Psoas muscle (tissue), 8 donors: Measurements from ENCODE around the gene ZNF277. TPM values are rescaled to one million over a fixed set of nuclear protein-coding genes. Genes with fewer than 3 reads are reported as not detected.

Experiments
- ATAC-seq, 4 donors: fragments of 200-7000 bp; cut with Tn5 transposase; one replicate each; pipeline ENCODE4 v1.9.1; 2020; ENCODE audit warnings: moderate library complexity in 3 of 4, mild to moderate bottlenecking in 2 of 4
- DNase-seq, 2 donors: peaks; one replicate each; pipeline ENCODE4 v3.0.0-alpha.2; 2020
- H3K27ac ChIP-seq: fragments of 200-600 bp; one replicate; pipeline ENCODE4 v1.8.0; 2022
- H3K27me3 ChIP-seq, 3 donors: fragments of 200-600 bp in 1 of 3; one replicate each; pipeline versions ENCODE4 v1.6.1 to v1.8.0; 2013 to 2022; ENCODE audit warnings: low read length in 2 of 3, mild to moderate bottlenecking in 2 of 3, moderate library complexity in 1 of 3; ENCODE audit not compliant: insufficient read depth in 3 of 3
- H3K36me3 ChIP-seq, 2 donors: fragments of 200-600 bp in 1 of 2; one replicate each; pipeline versions ENCODE4 v1.6.1 to v1.8.0; 2013 to 2022; ENCODE audit warnings: low read depth in 1 of 2, mild to moderate bottlenecking in 1 of 2, moderate library complexity in 1 of 2; ENCODE audit not compliant: insufficient read depth in 1 of 2
- H3K4me1 ChIP-seq: fragments of 200-600 bp; one replicate; pipeline ENCODE4 v1.8.0; 2022
- H3K4me3 ChIP-seq: fragments of 200-600 bp; one replicate; pipeline ENCODE4 v1.8.0; 2022; ENCODE audit warnings: mild to moderate bottlenecking
- H3K9me3 ChIP-seq: fragments of 200-600 bp; one replicate; pipeline ENCODE4 v1.8.0; 2022
- CTCF ChIP-seq: fragments of 200-600 bp; IDR thresholded peaks from one replicate; pipeline ENCODE4 v1.8.0; 2022; ENCODE audit warnings: antibody characterized with exemption
- WGBS, 3 donors: extraction: QIAGEN DNeasy Blood & Tissue Kit; methylation state at CpG; one replicate each; pipeline versions ENCODE4 v1.1.6 to v1.1.7; 2013; 5-methylcytosine and 5-hydroxymethylcytosine counted together
- intact Hi-C, 2 donors: fragments of 100-400 bp; cut with DNase I; formaldehyde crosslinking; loops; one replicate each; pipeline versions ENCODE4 v1.11.0 to v1.14.2; 2022
- polyA plus RNA-seq, 3 donors: library from polyadenylated mRNA; stranded (reverse); fragments of 200-250 nt; gene quantifications; one replicate each; pipeline ENCODE4 v1.2.3, GENCODE V29; 2013
- total RNA-seq, 4 donors: library from RNA; stranded (reverse); fragmentation: NEBNext Ultra II Directional in 2 of 4; extraction: Animal tissue kit (Norgen Biotek cat#: 25700) in 2 of 4; gene quantifications; one replicate each; pipeline versions ENCODE4 v1.2.1 to v1.2.4, GENCODE V29; 2021 to 2023
- donor health status: healthy with polysubstance abuse.
- donor health status: DM: no; HTN: no; CAD: no; lungs with moderate emphysema.
- donor health status: Bipolar disorder and iron deficiency.
- donor health status: healthy.
- donor health status: DM: yes; HTN: yes; CAD: no.
- donor health status: DM: no; HTN: no; CAD: no.
- donor health status: DM: no; HTN: no; CAD: no.
- donor health status: DM: yes; HTN: yes; CAD: no.

ZNF277 gene
- total and polyA plus RNA-seq, 7 donors = 6.9 to 16.7 (median 11.6) TPM

DNA sequence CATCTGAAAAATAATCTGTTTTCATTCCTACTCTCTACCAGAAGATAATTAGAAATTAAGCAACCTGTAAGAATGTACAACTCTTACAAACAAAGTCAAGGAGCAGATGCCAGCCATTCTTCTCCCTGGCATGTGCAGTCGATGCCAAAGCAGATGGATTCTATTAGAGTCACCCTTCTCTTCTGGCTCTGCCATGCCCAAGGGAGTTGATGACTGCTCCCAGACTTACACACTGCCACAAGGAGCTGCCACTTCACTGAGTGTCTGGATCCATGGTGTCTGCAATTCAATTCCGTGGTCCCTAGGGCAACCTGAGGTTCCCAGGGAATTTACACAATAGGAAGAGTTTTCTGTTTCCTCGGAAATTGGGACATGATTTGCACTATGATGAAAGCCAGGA, 154.7 kb downstream of the ZNF277 start:
- Histone ChIP-seq H3K9me3 (peaks cover 9% of the 10 kb centered on the region), H3K27me3 (no peaks in the 10 kb centered on the region), H3K4me1 (peaks cover 5% of the 10 kb centered on the region), H3K27ac (no peak overlapping the region), H3K4me3 (no peak overlapping the region), H3K36me3 (no peaks in the 10 kb centered on the region)
- no peak for DNase-seq
- no peak for TF ChIP-seq CTCF
- peak in 3 of 4 donors; percentile 39 to 69 (median 40) for ATAC-seq
- intact Hi-C loops = no loop called here
- 53 to 77% (median 57%) methylated on average over 3 of the region's 3 CpGs for WGBS, 3 donors

DNA sequence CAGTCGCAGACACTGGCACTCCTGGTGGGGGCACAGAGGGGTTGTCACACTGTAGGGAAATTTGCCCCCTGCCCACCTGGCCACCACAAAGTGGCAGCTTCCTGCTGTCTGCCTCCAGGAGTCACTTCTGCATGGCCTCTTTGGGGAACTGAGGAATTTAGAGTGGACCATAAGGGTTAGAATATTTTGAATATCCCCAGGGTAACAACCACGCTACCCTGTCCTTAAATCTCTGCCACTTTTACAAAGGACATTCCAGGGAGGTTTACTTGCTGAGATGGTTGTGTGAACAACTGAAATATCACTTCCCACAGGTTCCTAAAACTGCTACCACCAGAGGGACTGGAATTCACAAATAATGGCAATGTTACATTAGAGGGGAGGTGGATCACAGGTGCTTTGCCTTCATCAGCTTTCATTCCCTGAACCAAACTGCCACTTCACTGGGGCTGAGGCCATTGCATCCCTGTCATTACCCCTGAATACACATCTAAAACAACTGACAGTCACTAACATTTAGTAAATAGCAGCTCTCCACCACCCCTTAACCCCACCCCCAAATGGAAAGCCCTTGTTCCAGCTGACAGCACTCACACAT, 155.7 kb downstream of the ZNF277 start:
- H3K27me3 ChIP-seq = no peaks in the 10 kb centered on the region
- TF ChIP-seq CTCF = no peak
- DNase-seq (no peak), ATAC-seq (no peak)
- no peaks in the 10 kb centered on the region for H3K36me3 ChIP-seq
- intact Hi-C loops = no loop called here
- H3K4me1 ChIP-seq = peaks cover 5% of the 10 kb centered on the region
- peaks cover 9% of the 10 kb centered on the region for H3K9me3 ChIP-seq
- WGBS, 3 donors = 92 to 93% (median 93%) methylated on average over 2 of the region's 2 CpGs
- H3K27ac ChIP-seq = no peak overlapping the region
- H3K4me3 ChIP-seq = no peak overlapping the region

- no peaks in the 10 kb centered on the region for H3K27me3 ChIP-seq
- no peak for DNase-seq
- 46 to 60% (median 49%) methylated on average over 8 of the region's 8 CpGs for WGBS, 3 donors
- no peaks in the 10 kb centered on the region for H3K36me3 ChIP-seq
- intact Hi-C loops = no loop called here
- no peak overlapping the region for H3K4me3 ChIP-seq
- peaks cover 9% of the 10 kb centered on the region for H3K9me3 ChIP-seq
- ATAC-seq = no peak
- TF ChIP-seq CTCF = no peak
- no peak overlapping the region for H3K27ac ChIP-seq
- peaks cover 5% of the 10 kb centered on the region for H3K4me1 ChIP-seq
These were observed 156.2 kb downstream of the ZNF277 start for GRCh38 chr7:112362731-112363131.

DNA sequence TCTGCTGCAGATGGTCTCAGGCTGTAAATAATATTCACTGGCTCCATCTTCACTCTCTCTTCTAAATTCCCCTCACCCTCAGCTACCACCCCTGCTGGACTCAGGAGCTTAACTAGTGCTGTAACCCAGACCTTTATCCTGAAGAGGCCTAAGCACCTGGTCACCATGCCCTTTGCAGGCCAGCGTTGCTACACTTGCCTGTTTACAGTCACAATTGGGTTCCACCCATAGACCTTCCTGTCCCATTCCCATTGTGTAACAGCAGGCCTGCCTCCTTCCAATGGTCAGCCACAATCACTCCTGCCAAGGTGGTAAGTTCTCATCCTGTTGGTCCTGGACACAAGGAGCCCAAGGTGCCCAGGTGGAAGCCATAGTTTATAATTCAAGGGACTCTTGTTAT, 157.9 kb downstream of the ZNF277 start:
- DNase-seq (no peak), ATAC-seq (no peak)
- Histone ChIP-seq H3K36me3 (no peaks in the 10 kb centered on the region), H3K4me1 (peaks cover 5% of the 10 kb centered on the region), H3K27ac (no peak overlapping the region), H3K9me3 (peaks cover 9% of the 10 kb centered on the region), H3K4me3 (no peak overlapping the region), H3K27me3 (no peaks in the 10 kb centered on the region)
- intact Hi-C loops = no loop called here
- TF ChIP-seq CTCF = no peak
- WGBS, 3 donors = 78 to 89% (median 81%) methylated on average over 1 of the region's 1 CpG

GRCh38 chr7:112365551-112365950, 159.1 kb downstream of the ZNF277 start:
- no peak for TF ChIP-seq CTCF
- intact Hi-C loops = no loop called here
- Histone ChIP-seq H3K36me3 (no peaks in the 10 kb centered on the region), H3K27me3 (no peaks in the 10 kb centered on the region), H3K9me3 (no peaks in the 10 kb centered on the region), H3K27ac (no peak overlapping the region), H3K4me1 (peaks cover 5% of the 10 kb centered on the region), H3K4me3 (no peak overlapping the region)
- ATAC-seq (no peak), DNase-seq (no peak)
- WGBS, 3 donors = 80 to 90% (median 81%) methylated on average over 3 of the region's 3 CpGs
